K562 (cell line): ENCODE measurements around the gene FIBP. TPM values are rescaled to one million over a fixed set of nuclear protein-coding genes. Genes with fewer than 3 reads are reported as not detected.

Experiments used
- DPF2 ChIP-seq: fragments of 450-650 bp; IDR thresholded peaks from 2 replicates; pipeline ENCODE4 v1.6.1; 2016
- ELF4 ChIP-seq: fragments of 450-650 bp; formaldehyde crosslinking; IDR thresholded peaks from 2 replicates; pipeline ENCODE4 v1.4.0; 2022; ENCODE audit warnings: missing genetic modification characterization
- GABPB2 ChIP-seq: fragments of 250-450 bp; sonication (Bioruptor Pico); conservative IDR thresholded peaks from 2 replicates; pipeline ENCODE4 v1.5.1; 2021; ENCODE audit warnings: mild to moderate bottlenecking
- HDAC8 ChIP-seq: fragments of 450-650 bp; IDR thresholded peaks from 2 replicates; pipeline ENCODE4 v1.6.1; 2016; ENCODE audit warnings: mild to moderate bottlenecking, missing genetic modification characterization, moderate library complexity, missing compliant biosample characterization
- IFI16 ChIP-seq: fragments of 250-450 bp; sonication (Bioruptor Pico); IDR thresholded peaks from 2 replicates; pipeline ENCODE4 v2.1.2; 2022; ENCODE audit warnings: mild to moderate bottlenecking, inconsistent platforms
- MAFK ChIP-seq: IDR thresholded peaks from 2 replicates; pipeline ENCODE4 v1.6.1; 2011; ENCODE audit warnings: low read length, improper control_type of control experiment
- NCOR1 ChIP-seq: fragments of 450-650 bp; IDR thresholded peaks from 2 replicates; pipeline ENCODE4 v1.6.1; 2016; ENCODE audit warnings: mild to moderate bottlenecking, moderate library complexity
- NR2C2 ChIP-seq, 2 experiments: fragments of 200-800 bp in 1 of 2; sonication (Bioruptor generic) in 1 of 2; sonication (generic) in 1 of 2; formaldehyde crosslinking in 1 of 2; IDR thresholded peaks; 2 replicates each; pipeline versions ENCODE4 v1.6.1 to v1.8.0; 2016 to 2022; ENCODE audit warnings: mild to moderate bottlenecking in 1 of 2, missing compliant biosample characterization in 1 of 2, missing genetic modification characterization in 1 of 2, missing genetic modification reagents in 1 of 2
- SIN3B ChIP-seq: fragments of 450-650 bp; IDR thresholded peaks from 2 replicates; pipeline ENCODE4 v1.6.1; 2017; ENCODE audit warnings: low read depth, mild to moderate bottlenecking, moderate library complexity
- SP1 ChIP-seq: sonication (generic); formaldehyde crosslinking; IDR thresholded peaks from 2 replicates; pipeline ENCODE4 v1.8.1; 2022; ENCODE audit warnings: mild to moderate bottlenecking, missing genetic modification reagents
- TAF15 ChIP-seq: fragments of 200-400 bp; formaldehyde crosslinking; IDR thresholded peaks from 2 replicates; pipeline ENCODE4 v1.6.1; 2017; ENCODE audit warnings: mild to moderate bottlenecking, low read depth, low read length, moderate library complexity
- ZC3H4 ChIP-seq: sonication (generic); formaldehyde crosslinking; IDR thresholded peaks from 2 replicates; pipeline ENCODE4 v1.9.0; 2021; ENCODE audit warnings: missing genetic modification reagents, borderline replicate concordance
- ZNF143 ChIP-seq: sonication (generic); formaldehyde crosslinking; IDR thresholded peaks from 2 replicates; pipeline ENCODE4 v1.9.0; 2022; ENCODE audit warnings: mild to moderate bottlenecking, missing genetic modification reagents
- ZNF589 ChIP-seq: fragments of 200-800 bp; sonication (Bioruptor generic); IDR thresholded peaks from 2 replicates; pipeline ENCODE4 v1.6.1; 2016; ENCODE audit warnings: low read depth, missing genetic modification characterization, missing compliant biosample characterization
- ZNF699 ChIP-seq: fragments of 250-450 bp; sonication (Bioruptor Pico); IDR thresholded peaks from 2 replicates; pipeline ENCODE4 v1.8.0; 2021; ENCODE audit warnings: mild to moderate bottlenecking, moderate library complexity; ENCODE audit not compliant: insufficient replicate concordance
- polyA plus RNA-seq, 8 experiments: library from polyadenylated mRNA; depleted of rRNA in 4 of 8; stranded (reverse) in 5 of 8; unstranded in 3 of 8; fragments of >200 nt; fragmentation: Nextera tagmentation in 2 of 8; fragmentation: Illumina TruSeq in 1 of 8; extraction: Ambion mirVana in 2 of 8; extraction: Trizol in 1 of 8; gene quantifications; 2 replicates each; pipeline versions ENCODE4 v1.2.1 to v1.2.3, GENCODE V29; 2011 to 2014; ENCODE audit warnings: inconsistent platforms in 1 of 8, missing spikeins in 1 of 8
- total RNA-seq, 7 experiments: library from RNA; depleted of rRNA in 6 of 7; stranded (reverse); fragments of >200 nt in 6 of 7; fragmentation: Illumina TruSeq in 2 of 7; extraction: Trizol in 2 of 7; gene quantifications; 2 replicates each; pipeline versions ENCODE4 v1.2.1 to v1.2.3, GENCODE V29; 2011 to 2021; ENCODE audit warnings: low replicate concordance in 1 of 7
- TF ChIP-seq, protein P1 (sequence below): fragments of 450-650 bp; IDR thresholded peaks from 2 replicates; pipeline ENCODE4 v1.6.1; 2016; ENCODE audit warnings: low read depth
- TF ChIP-seq, protein P2 (sequence below): fragments of 250-450 bp; sonication (Bioruptor Pico); IDR thresholded peaks from 2 replicates; pipeline ENCODE4 v1.8.0; 2021; ENCODE audit warnings: moderate library complexity, mild to moderate bottlenecking, inconsistent platforms
- TF ChIP-seq, protein P3 (sequence below), 2 experiments: fragments of 450-650 bp in 1 of 2; sonication (generic) in 1 of 2; formaldehyde crosslinking; conservative IDR thresholded peaks; 2 replicates each; pipeline versions ENCODE4 v1.4.0 to v1.8.1; 2020 to 2022; ENCODE audit warnings: mild to moderate bottlenecking in 1 of 2, missing genetic modification reagents in 1 of 2

The FIBP gene
- total and polyA plus RNA-seq, 9 of the 15 experiments (the other 6 are each of a cell fraction or from before 2014, with no cell fraction given), result 41.2 to 79.2 (median 48.6) TPM

DNA sequence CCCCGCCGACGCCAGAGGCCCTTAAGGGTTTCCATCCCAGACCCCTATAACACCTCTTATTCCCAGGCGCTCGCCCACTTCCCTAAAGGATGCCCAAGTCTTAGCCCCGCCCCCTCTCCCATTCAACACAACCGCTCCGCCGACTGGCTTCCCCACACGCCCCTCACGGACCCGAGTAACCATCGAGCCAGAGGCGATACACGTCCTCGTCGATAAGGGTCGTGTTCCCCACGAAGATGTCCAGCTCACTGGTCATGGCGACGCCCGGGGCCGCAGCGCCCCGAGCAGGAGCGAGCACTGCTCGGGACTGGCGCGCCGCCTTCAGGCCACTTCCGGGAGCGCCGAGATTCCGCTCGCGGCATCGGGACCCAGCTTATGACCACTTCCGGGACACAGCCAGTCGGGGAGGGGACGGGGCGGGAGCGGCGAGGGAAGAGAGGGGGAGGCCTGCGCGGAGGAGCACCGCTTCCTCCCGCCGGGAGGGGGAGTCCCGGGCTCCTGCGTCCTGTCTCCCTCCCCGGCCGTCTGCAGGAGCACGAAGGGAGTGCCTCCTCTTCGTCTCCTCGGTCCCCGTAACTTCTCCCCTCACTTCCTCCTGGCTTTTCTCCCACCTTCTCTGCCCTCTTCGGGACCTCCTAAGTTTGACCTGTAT lies at the start of gene FIBP (continued):
- TF ChIP-seq ZNF699 (CRISPR knock-in tag) (no peak), DPF2 (no peak; the same call in 1 of the 2 replicates), ELF4 (no peak), TAF15 (no peak), IFI16 (no peak), NCOR1 (peak; percentile 55), NR2C2 (CRISPR knock-in tag; IDR thresholded peaks at IDR 0.05) (peak; percentile 86), NR2C2 (tag; IDR thresholded peaks at IDR 0.05) (peak; percentile 91), SP1 (CRISPR knock-in tag) (peak; percentile 92), ZNF589 (CRISPR knock-in tag) (0 out of 2 replicates have a peak, but pooled peaks have one; percentile 40), GABPB2 (CRISPR knock-in tag) (no peak), MAFK (no peak), ZC3H4 (CRISPR knock-in tag) (no peak), SIN3B (peak; percentile 87), ZNF143 (no peak), HDAC8 (tag) (0 out of 2 replicates have a peak, but pooled peaks have one; percentile 44)
- TF ChIP-seq, protein P1, sequence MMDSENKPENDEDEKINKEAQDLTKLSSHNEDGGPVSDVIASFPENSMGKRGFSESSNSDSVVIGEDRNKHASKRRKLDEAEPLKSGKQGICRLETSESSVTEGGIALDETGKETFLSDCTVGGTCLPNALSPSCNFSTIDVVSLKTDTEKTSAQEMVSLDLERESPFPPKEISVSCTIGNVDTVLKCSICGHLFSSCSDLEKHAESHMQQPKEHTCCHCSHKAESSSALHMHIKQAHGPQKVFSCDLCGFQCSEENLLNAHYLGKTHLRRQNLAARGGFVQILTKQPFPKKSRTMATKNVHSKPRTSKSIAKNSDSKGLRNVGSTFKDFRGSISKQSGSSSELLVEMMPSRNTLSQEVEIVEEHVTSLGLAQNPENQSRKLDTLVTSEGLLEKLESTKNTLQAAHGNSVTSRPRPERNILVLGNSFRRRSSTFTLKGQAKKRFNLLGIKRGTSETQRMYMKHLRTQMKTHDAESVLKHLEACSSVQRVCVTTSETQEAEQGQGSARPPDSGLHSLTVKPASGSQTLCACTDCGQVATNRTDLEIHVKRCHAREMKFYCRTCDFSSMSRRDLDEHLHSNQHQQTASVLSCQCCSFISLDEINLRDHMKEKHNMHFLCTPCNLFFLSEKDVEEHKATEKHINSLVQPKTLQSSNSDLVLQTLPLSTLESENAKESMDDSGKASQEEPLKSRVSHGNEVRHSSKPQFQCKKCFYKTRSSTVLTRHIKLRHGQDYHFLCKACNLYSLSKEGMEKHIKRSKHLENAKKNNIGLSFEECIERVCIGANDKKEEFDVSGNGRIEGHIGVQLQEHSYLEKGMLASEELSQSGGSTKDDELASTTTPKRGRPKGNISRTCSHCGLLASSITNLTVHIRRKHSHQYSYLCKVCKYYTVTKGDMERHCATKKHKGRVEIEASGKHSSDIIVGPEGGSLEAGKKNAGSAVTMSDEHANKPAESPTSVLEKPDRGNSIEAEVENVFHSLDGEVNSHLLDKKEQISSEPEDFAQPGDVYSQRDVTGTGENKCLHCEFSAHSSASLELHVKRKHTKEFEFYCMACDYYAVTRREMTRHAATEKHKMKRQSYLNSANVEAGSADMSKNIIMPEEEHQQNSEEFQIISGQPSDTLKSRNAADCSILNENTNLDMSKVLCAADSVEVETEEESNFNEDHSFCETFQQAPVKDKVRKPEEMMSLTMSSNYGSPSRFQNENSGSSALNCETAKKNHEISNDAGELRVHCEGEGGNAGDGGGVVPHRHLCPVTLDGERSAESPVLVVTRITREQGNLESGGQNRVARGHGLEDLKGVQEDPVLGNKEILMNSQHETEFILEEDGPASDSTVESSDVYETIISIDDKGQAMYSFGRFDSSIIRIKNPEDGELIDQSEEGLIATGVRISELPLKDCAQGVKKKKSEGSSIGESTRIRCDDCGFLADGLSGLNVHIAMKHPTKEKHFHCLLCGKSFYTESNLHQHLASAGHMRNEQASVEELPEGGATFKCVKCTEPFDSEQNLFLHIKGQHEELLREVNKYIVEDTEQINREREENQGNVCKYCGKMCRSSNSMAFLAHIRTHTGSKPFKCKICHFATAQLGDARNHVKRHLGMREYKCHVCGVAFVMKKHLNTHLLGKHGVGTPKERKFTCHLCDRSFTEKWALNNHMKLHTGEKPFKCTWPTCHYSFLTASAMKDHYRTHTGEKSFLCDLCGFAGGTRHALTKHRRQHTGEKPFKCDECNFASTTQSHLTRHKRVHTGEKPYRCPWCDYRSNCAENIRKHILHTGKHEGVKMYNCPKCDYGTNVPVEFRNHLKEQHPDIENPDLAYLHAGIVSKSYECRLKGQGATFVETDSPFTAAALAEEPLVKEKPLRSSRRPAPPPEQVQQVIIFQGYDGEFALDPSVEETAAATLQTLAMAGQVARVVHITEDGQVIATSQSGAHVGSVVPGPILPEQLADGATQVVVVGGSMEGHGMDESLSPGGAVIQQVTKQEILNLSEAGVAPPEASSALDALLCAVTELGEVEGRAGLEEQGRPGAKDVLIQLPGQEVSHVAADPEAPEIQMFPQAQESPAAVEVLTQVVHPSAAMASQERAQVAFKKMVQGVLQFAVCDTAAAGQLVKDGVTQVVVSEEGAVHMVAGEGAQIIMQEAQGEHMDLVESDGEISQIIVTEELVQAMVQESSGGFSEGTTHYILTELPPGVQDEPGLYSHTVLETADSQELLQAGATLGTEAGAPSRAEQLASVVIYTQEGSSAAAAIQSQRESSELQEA, result no peak
- TF ChIP-seq, protein P2, sequence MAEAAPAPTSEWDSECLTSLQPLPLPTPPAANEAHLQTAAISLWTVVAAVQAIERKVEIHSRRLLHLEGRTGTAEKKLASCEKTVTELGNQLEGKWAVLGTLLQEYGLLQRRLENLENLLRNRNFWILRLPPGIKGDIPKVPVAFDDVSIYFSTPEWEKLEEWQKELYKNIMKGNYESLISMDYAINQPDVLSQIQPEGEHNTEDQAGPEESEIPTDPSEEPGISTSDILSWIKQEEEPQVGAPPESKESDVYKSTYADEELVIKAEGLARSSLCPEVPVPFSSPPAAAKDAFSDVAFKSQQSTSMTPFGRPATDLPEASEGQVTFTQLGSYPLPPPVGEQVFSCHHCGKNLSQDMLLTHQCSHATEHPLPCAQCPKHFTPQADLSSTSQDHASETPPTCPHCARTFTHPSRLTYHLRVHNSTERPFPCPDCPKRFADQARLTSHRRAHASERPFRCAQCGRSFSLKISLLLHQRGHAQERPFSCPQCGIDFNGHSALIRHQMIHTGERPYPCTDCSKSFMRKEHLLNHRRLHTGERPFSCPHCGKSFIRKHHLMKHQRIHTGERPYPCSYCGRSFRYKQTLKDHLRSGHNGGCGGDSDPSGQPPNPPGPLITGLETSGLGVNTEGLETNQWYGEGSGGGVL (CRISPR knock-in tag), result no peak
- TF ChIP-seq, protein P3, sequence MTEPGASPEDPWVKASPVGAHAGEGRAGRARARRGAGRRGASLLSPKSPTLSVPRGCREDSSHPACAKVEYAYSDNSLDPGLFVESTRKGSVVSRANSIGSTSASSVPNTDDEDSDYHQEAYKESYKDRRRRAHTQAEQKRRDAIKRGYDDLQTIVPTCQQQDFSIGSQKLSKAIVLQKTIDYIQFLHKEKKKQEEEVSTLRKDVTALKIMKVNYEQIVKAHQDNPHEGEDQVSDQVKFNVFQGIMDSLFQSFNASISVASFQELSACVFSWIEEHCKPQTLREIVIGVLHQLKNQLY (CRISPR knock-in tag; conservative IDR thresholded peaks at IDR 0.05), result 0 out of 4 replicates have a peak, but pooled peaks of 1 of the 2 experiments have one; percentile 4
